Panc1 (cell line): Measurements from ENCODE around the gene NEGR1. TPM values are rescaled to one million over a fixed set of nuclear protein-coding genes. Genes with fewer than 3 reads are reported as not detected.

Source experiments
- ATAC-seq: fragments of 200-7000 bp; cut with Tn5 transposase; 2 replicates; pipeline ENCODE4 v1.9.1; 2020; ENCODE audit warnings: mild to moderate bottlenecking, moderate library complexity
- BruUV-seq: library from RNA; stranded (reverse); fragments of 400-500 nt; replicated peaks from 2 replicates; lab custom pipeline; 2021; lab: Mats Ljungman, UMichigan
- CTCF ChIA-PET: fragments of 300-600 bp; sonication (Branson Sonifier 250); formaldehyde crosslinking; loops from one replicate; lab custom pipeline; 2022; ENCODE audit warnings: antibody characterized with exemption; lab: Charles Lee
- POLR2A ChIA-PET: fragments of 300-600 bp; sonication (Branson Sonifier 250); formaldehyde crosslinking; loops from one replicate; lab custom pipeline; 2022; ENCODE audit warnings: antibody characterized with exemption; lab: Charles Lee
- DNase-seq: peaks from one replicate; pipeline ENCODE4 v3.0.0-alpha.2; 2010; ENCODE audit warnings: low read depth, low spot score
- H3K27ac ChIP-seq: 2 replicates; pipeline ENCODE4 v1.5.1; 2011; ENCODE audit warnings: mild to moderate bottlenecking, low read length, inconsistent platforms
- H3K27me3 ChIP-seq: fragments of 200-500 bp; sonication (Bioruptor generic); 2 replicates; pipeline ENCODE4 v1.6.0; 2014; ENCODE audit warnings: low read length, inconsistent platforms; ENCODE audit not compliant: control insufficient read depth, insufficient read depth
- H3K36me3 ChIP-seq: fragments of 200-500 bp; sonication (Bioruptor generic); 2 replicates; pipeline ENCODE4 v1.5.1; 2014; ENCODE audit warnings: inconsistent platforms, mild to moderate bottlenecking, low read length, moderate library complexity; ENCODE audit not compliant: control insufficient read depth, insufficient read depth
- H3K4me1 ChIP-seq: 2 replicates; pipeline ENCODE4 v1.5.1; 2011; ENCODE audit warnings: inconsistent platforms, mild to moderate bottlenecking, low read length, moderate library complexity; ENCODE audit not compliant: control insufficient read depth, insufficient read depth
- H3K4me3 ChIP-seq, 2 experiments: 2 replicates each; pipeline ENCODE4 v1.5.1; 2011 to 2012; ENCODE audit warnings: low read depth in 2 of 2, low read length in 2 of 2, mild to moderate bottlenecking in 2 of 2, inconsistent platforms in 1 of 2, moderate library complexity in 1 of 2
- H3K9me3 ChIP-seq: fragments of 200-500 bp; sonication (Bioruptor generic); 2 replicates; pipeline ENCODE4 v1.5.1; 2014; ENCODE audit warnings: low read depth, mild to moderate bottlenecking, inconsistent platforms, low read length, moderate library complexity; ENCODE audit not compliant: control insufficient read depth, insufficient read depth
- CTCF ChIP-seq: fragments of 450-650 bp; IDR thresholded peaks from 2 replicates; pipeline ENCODE4 v1.5.1; 2017; ENCODE audit warnings: mild to moderate bottlenecking
- POLR2AphosphoS5 ChIP-seq: IDR thresholded peaks from 2 replicates; pipeline ENCODE4 v1.6.1; 2012; ENCODE audit warnings: mild to moderate bottlenecking, low read depth, low read length, moderate library complexity
- REST ChIP-seq, 2 experiments: IDR thresholded peaks; 2 replicates each; pipeline ENCODE4 v1.6.1; 2011 to 2012; ENCODE audit warnings: low read depth in 2 of 2, control low read depth in 1 of 2, low read length in 1 of 2, mild to moderate bottlenecking in 1 of 2, moderate library complexity in 1 of 2; ENCODE audit not compliant: insufficient read depth in 1 of 2
- SIN3A ChIP-seq: IDR thresholded peaks from 2 replicates; pipeline ENCODE4 v1.6.1; 2012; ENCODE audit warnings: low read depth, mild to moderate bottlenecking, low read length, moderate library complexity, borderline replicate concordance; ENCODE audit not compliant: insufficient read depth
- TCF7L2 ChIP-seq: IDR thresholded peaks from 2 replicates; pipeline ENCODE4 v1.6.1; 2011; ENCODE audit warnings: mild to moderate bottlenecking, low read depth, low read length, inconsistent platforms
- in situ Hi-C: cut with HindIII; loops from 2 replicates; pipeline ENCODE4 v1.10.0; 2016; ENCODE audit warnings: low sequenced_read_pairs, low pct_unique_long_range_greater_than_20kb
- intact Hi-C: fragments of 100-400 bp; cut with micrococcal nuclease; formaldehyde crosslinking; loops from one replicate; pipeline ENCODE4 v1.10.0; 2022; ENCODE audit not compliant: unreplicated experiment
- total RNA-seq: library from RNA; stranded (reverse); gene quantifications from one replicate; pipeline ENCODE4 v1.2.1, GENCODE V29; 2021; ENCODE audit not compliant: unreplicated experiment

Gene NEGR1
- total RNA-seq, 1 experiment from 2014 or later, result 2.7 TPM

- ChIA-PET CTCF (no interaction called here), POLR2A (no interaction called here)
- no TSS peak for BruUV-seq
- H3K27ac ChIP-seq, result no peak overlapping the region
- no peak overlapping the region for H3K4me3 ChIP-seq
- no peak for DNase-seq
- H3K36me3 ChIP-seq, result no peaks in the 10 kb centered on the region
- no peaks in the 10 kb centered on the region for H3K9me3 ChIP-seq
- intact Hi-C loops (no loop called here), in situ Hi-C loops (no loop called here)
- no peaks in the 10 kb centered on the region for H3K4me1 ChIP-seq
- TF ChIP-seq SIN3A (no peak), POLR2AphosphoS5 (no peak), CTCF (no peak)
- no peaks in the 10 kb centered on the region for H3K27me3 ChIP-seq
- no peak for ATAC-seq
These were observed 160.0 kb downstream of the NEGR1 start for GRCh38 chr1:72122099-72122880.

GRCh38 chr1:72119491-72119890, 162.8 kb downstream of the NEGR1 start:
- Histone ChIP-seq H3K9me3 (no peaks in the 10 kb centered on the region), H3K27me3 (no peaks in the 10 kb centered on the region), H3K4me3 (no peak overlapping the region), H3K36me3 (no peaks in the 10 kb centered on the region), H3K27ac (no peak overlapping the region), H3K4me1 (no peaks in the 10 kb centered on the region)
- TF ChIP-seq CTCF, result no peak
- TF ChIP-seq REST (IDR thresholded peaks at IDR 0.05; ENCODE audit: insufficient read depth in 1 of 2, low read depth in 2 of 2, low read length in 1 of 2), result no peak
- no peak for TF ChIP-seq POLR2AphosphoS5
- TF ChIP-seq TCF7L2, result no peak
- TF ChIP-seq SIN3A, result no peak
- BruUV-seq, result no TSS peak
- ChIA-PET CTCF (no interaction called here), POLR2A (no interaction called here)
- no peak for DNase-seq
- ATAC-seq, result no peak
- in situ Hi-C loops, result no loop called here
- intact Hi-C loops, result no loop called here
